NB4 (cell line): ENCODE results near the gene SNX32.

Experiments
- CTCF ChIP-seq: IDR thresholded peaks from one replicate; pipeline ENCODE4 v1.5.1; 2012; ENCODE audit warnings: low read depth, low read length
- POLR2A ChIP-seq: IDR thresholded peaks from 2 replicates; pipeline ENCODE4 v1.6.1; 2011; ENCODE audit warnings: mild to moderate bottlenecking; ENCODE audit not compliant: insufficient read length; ENCODE audit errors: extremely low read depth

GRCh38 chr11:65885808-65886536, 52.2 kb downstream of the SNX32 start:
- TF ChIP-seq CTCF (no peak), POLR2A (no peak)
